Stimulated activated CD8-positive, alpha-beta memory T cell treated with anti-CD3 and anti-CD28 coated beads, Interleukin-7, amount 100 ng/mL, for 1 hour (primary cell): ENCODE results near the gene MRPL17.

ENCODE experiments used
- DNase-seq, 2 donors: peaks; one replicate each; pipeline ENCODE4 v3.0.0-alpha.2; 2020; ENCODE audit warnings: low read depth in 2 of 2

Gene MRPL17

GRCh38 chr11:6654281-6655019 lies 28.7 kb downstream of the MRPL17 start:
- DNase-seq, result no peak

GRCh38 chr11:6653656-6654055 lies 29.5 kb downstream of the MRPL17 start:
- no peak for DNase-seq

- DNase-seq, result no peak
Measured at GRCh38 chr11:6653097-6653496, 30.0 kb downstream of the MRPL17 start.

GRCh38 chr11:6652182-6652581 lies 31.0 kb downstream of the MRPL17 start:
- no peak for DNase-seq

GRCh38 chr11:6650980-6651379 lies 32.2 kb downstream of the MRPL17 start:
- DNase-seq, result no peak

GRCh38 chr11:6650104-6650503 lies 33.0 kb downstream of the MRPL17 start:
- no peak for DNase-seq

- DNase-seq, result no peak
Measured at GRCh38 chr11:6648501-6648900, 34.6 kb downstream of the MRPL17 start.

GRCh38 chr11:6647836-6648235 lies 35.3 kb downstream of the MRPL17 start:
- DNase-seq, result no peak

- DNase-seq, result no peak
Measured at GRCh38 chr11:6646918-6647679, 36.0 kb downstream of the MRPL17 start.

- no peak for DNase-seq
Measured at GRCh38 chr11:6646576-6646917, 36.6 kb downstream of the MRPL17 start.

GRCh38 chr11:6646071-6646470 lies 37.1 kb downstream of the MRPL17 start:
- DNase-seq, result no peak

GRCh38 chr11:6642957-6643356 lies 40.2 kb downstream of the MRPL17 start:
- no peak for DNase-seq

GRCh38 chr11:6640985-6641701 lies 42.0 kb downstream of the MRPL17 start:
- DNase-seq, result no peak

- DNase-seq, result no peak
Measured at GRCh38 chr11:6640036-6640984, 42.8 kb downstream of the MRPL17 start.

- DNase-seq, result no peak
Measured at GRCh38 chr11:6638429-6638828, 44.7 kb downstream of the MRPL17 start.

- no peak for DNase-seq
Measured at GRCh38 chr11:6637871-6638270, 45.3 kb downstream of the MRPL17 start.

GRCh38 chr11:6636480-6636879 lies 46.7 kb downstream of the MRPL17 start:
- no peak for DNase-seq

- no peak for DNase-seq
Measured at GRCh38 chr11:6635082-6635932, 47.8 kb downstream of the MRPL17 start.

- no peak for DNase-seq
Measured at GRCh38 chr11:6634534-6634933, 48.6 kb downstream of the MRPL17 start.
